ENCODE measurements around the gene RAVER1.
A peak's percentile ranks its signal among the peaks of the same experiment; 100 is the strongest.

RAVER1 gene

GRCh38 chr19:10317857-10318462 is 15.4 kb downstream of the RAVER1 start:
- no peak for DNase-seq (ENCODE audit: low spot score)

- no peak for DNase-seq (ENCODE audit: low spot score)
Measured at GRCh38 chr19:10317045-10317856, 16.1 kb downstream of the RAVER1 start.

- no peak for DNase-seq (ENCODE audit: low spot score)
Measured at GRCh38 chr19:10316229-10317044, 16.9 kb downstream of the RAVER1 start.

GRCh38 chr19:10315335-10316214 is 17.8 kb downstream of the RAVER1 start, which contains the start of gene FDX2:
Gene FDX2, minus strand, starts transcription at chr19:10316015. Its CDS starts 19 bp downstream, at chr19:10315996.
- DNase-seq (ENCODE audit: low spot score) = peak; percentile 90

GRCh38 chr19:10309423-10309822 is 23.9 kb downstream of the RAVER1 start, which contains the start of gene ZGLP1:
Gene ZGLP1, minus strand, starts transcription at chr19:10309815.
- no peak for DNase-seq (ENCODE audit: low spot score)

- no peak for DNase-seq (ENCODE audit: low spot score)
Measured at GRCh38 chr19:10306327-10306726, 27.0 kb downstream of the RAVER1 start.

- no peak for DNase-seq (ENCODE audit: low spot score)
Measured at GRCh38 chr19:10305139-10305806, 28.1 kb downstream of the RAVER1 start.

GRCh38 chr19:10299545-10300458 is 33.5 kb downstream of the RAVER1 start:
- no peak for DNase-seq (ENCODE audit: low spot score)

GRCh38 chr19:10295847-10296591 is 37.3 kb downstream of the RAVER1 start:
- DNase-seq (ENCODE audit: low spot score) = peak; percentile 43

- DNase-seq (ENCODE audit: low spot score) = peak; percentile 61
Measured at GRCh38 chr19:10295305-10295846, 38.0 kb downstream of the RAVER1 start.

- no peak for DNase-seq (ENCODE audit: low spot score)
Measured at GRCh38 chr19:10294368-10294697, 39.0 kb downstream of the RAVER1 start.

GRCh38 chr19:10293637-10294367 is 39.5 kb downstream of the RAVER1 start:
- no peak for DNase-seq (ENCODE audit: low spot score)

GRCh38 chr19:10292789-10293636 is 40.3 kb downstream of the RAVER1 start:
- DNase-seq (ENCODE audit: low spot score) = no peak

- peak; percentile 81 for DNase-seq (ENCODE audit: low spot score)
Measured at GRCh38 chr19:10292206-10292788, 41.0 kb downstream of the RAVER1 start.

- no peak for DNase-seq (ENCODE audit: low spot score)
Measured at GRCh38 chr19:10291554-10292205, 41.6 kb downstream of the RAVER1 start.

- DNase-seq (ENCODE audit: low spot score) = peak; percentile 75
Measured at GRCh38 chr19:10290876-10291553, 42.3 kb downstream of the RAVER1 start.

Measured in NAMALWA (cell line).